Heart left ventricle (tissue), 13 donors: ENCODE data around the gene ZDHHC11.
"Not testable (repeated sequence)": the region's sequence is repeated elsewhere in the genome, so short reads cannot be mapped to it uniquely, and the experiment has no call there.

Experiments
- POLR2A ChIP-seq, 2 donors: fragments of 450-650 bp; IDR thresholded peaks; one replicate each; pipeline ENCODE4 v1.6.1; 2017; ENCODE audit warnings: antibody characterized with exemption in 2 of 2, mild to moderate bottlenecking in 2 of 2, moderate library complexity in 2 of 2
- TF ChIP-seq, protein P1 (sequence below), 12 donors: fragments of 200-600 bp; sonication (generic) in 4 of 12; IDR thresholded peaks; one replicate each; pipeline versions ENCODE4 v1.5.0 to v1.8.0; 2018 to 2022; ENCODE audit warnings: antibody characterized with exemption in 12 of 12, mild to moderate bottlenecking in 5 of 12
- donor health status: ischemic (EF 13 %, LVEDD 7.1; RV severe dilation, severe dysfunction).
- donor health status: DM: no; HTN: yes; CAD: no.
- donor health status: DM: no; HTN: no; CAD: no.
- donor health status: ischemic (EF 25% LVEDD 6.9; RV normal size, moderate dysfunction).
- donor health status: ischemic (EF 25% LVEDD 5.7; RV mildly dilated, moderate dysfunction).
- donor health status: ischemic (EF 35%, LVEDD 5.7; RV mildly dilated, moderate dysfunction).
- donor health status: nonischemic (EF 11% LVEDD 7.7; RV severe dilation, severe dysfunction).
- donor health status: DM: yes; HTN: yes; CAD: no.
- donor health status: PGD.
- donor health status: ischemic (EF 29% LVEDD 5.4; RV normal size, mild dysfunction).
- donor health status: nonischemic (EF 23%, LVEDD 6.1; RV moderate dilation, normal function).

DNA sequence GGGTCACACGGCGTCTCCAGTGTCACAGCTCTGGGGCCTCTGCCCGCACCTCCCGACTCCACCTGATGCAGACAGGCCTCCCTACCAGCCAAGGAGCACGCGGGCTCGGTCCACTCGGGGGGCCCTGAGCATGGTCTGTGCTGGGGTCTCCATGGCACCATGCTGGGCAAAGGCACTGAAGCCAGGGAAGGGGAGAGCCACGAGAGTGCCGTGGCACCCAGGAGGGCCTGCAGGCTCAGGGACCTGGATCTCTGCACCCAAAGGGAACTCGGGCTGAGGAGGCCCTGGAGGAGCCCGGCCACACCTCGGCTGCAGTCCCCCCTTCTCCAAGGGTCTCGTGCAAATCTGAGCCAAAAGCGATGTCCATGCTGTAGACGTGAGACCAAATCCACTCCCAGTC is 6.4 kb downstream of the ZDHHC11 start:
- TF ChIP-seq, protein P1, sequence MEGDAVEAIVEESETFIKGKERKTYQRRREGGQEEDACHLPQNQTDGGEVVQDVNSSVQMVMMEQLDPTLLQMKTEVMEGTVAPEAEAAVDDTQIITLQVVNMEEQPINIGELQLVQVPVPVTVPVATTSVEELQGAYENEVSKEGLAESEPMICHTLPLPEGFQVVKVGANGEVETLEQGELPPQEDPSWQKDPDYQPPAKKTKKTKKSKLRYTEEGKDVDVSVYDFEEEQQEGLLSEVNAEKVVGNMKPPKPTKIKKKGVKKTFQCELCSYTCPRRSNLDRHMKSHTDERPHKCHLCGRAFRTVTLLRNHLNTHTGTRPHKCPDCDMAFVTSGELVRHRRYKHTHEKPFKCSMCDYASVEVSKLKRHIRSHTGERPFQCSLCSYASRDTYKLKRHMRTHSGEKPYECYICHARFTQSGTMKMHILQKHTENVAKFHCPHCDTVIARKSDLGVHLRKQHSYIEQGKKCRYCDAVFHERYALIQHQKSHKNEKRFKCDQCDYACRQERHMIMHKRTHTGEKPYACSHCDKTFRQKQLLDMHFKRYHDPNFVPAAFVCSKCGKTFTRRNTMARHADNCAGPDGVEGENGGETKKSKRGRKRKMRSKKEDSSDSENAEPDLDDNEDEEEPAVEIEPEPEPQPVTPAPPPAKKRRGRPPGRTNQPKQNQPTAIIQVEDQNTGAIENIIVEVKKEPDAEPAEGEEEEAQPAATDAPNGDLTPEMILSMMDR (IDR thresholded peaks at IDR 0.05), result not testable (repeated sequence)
- not testable (repeated sequence) for TF ChIP-seq POLR2A (IDR thresholded peaks at IDR 0.05)
